A549 treated with DMSO at 1 μM for 4 hours (cell line): ENCODE data around the gene VSTM2A. TPM values are rescaled to one million over a fixed set of nuclear protein-coding genes. Genes with fewer than 3 reads are reported as not detected.

Experiments used
- total RNA-seq: library from RNA; stranded (reverse); fragments of 200-300 nt; extraction: Qiagen RNA extraction; gene quantifications from 5 replicates; pipeline ENCODE4 v1.2.3, GENCODE V29; 2022; ENCODE audit warnings: low read depth

The VSTM2A gene, protein sequence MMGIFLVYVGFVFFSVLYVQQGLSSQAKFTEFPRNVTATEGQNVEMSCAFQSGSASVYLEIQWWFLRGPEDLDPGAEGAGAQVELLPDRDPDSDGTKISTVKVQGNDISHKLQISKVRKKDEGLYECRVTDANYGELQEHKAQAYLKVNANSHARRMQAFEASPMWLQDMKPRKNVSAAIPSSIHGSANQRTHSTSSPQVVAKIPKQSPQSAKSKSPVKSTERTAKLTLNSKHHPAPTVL
- not detected in 5 replicates for total RNA-seq

DNA sequence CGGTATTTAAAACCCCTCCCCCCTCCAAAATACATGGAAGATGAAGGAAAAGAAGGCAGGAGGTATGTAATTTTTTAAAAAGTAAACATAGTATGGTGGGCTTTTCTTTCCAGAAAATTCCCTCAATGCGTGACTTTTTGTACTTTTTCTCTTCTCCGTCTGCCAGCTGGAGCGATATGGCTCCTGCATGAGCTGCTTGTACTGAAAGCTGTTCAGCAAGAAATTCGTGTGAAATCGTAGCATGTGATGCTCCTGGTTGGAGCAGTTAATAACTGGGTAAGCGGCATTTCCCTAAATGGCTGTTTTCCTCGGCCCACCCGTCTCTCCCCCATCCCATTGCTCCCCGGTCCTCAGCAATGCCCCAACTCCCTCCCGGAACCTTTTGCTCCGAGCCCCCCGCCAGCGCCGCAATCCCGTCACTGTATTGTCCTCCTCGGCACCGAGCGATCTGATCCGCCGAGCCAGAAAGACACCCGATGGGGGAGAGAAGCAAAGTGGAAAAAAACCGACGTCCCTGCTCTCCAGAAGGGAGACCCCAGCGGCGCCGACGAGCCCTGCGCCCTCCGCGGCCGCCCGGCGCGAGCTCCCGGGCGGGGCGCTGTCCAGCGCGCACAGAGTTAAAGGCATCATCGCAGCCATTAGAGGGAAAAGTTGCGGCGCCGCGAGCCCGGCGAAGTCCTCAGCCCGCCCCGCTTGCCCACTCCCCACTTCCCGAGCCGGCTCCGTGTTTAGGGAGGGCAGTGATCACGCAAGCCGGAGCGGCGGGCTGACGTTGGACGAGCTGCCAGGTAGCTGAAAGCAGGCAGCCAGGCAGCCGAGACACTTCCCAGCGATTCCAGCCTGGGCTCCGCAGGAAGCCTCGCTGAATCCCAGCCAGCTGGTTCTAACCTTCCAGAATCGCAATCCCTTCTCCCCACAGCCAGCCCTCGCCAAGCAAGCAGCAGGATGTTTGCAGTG lies at the start of gene VSTM2A:
VSTM2A (plus strand) TSS at position 707 of the 957 bp plus-strand sequence. CDS start 356 bp downstream, outside the sequence.

Other genes starting within 250 kb of the VSTM2A start
- gene SEC61G, start 216.8 kb downstream of the VSTM2A start, total RNA-seq: 284 to 455 TPM (median 376 TPM) in 5 replicates